HUES64 (cell line): Measurements from ENCODE around the gene TSTD2.
"Not testable (repeated sequence)": the region's sequence is repeated elsewhere in the genome, so short reads cannot be mapped to it uniquely, and the experiment has no call there.

Source experiments
- H3K27ac ChIP-seq: 2 replicates; pipeline ENCODE4 v1.7.0; 2013; ENCODE audit warnings: low read depth, low read length, inconsistent platforms
- H3K27me3 ChIP-seq: 2 replicates; pipeline ENCODE4 v1.6.1; 2013; ENCODE audit warnings: mild to moderate bottlenecking, low read length; ENCODE audit not compliant: insufficient read depth
- H3K36me3 ChIP-seq: 2 replicates; pipeline ENCODE4 v1.6.1; 2013; ENCODE audit warnings: mild to moderate bottlenecking, low read length; ENCODE audit not compliant: insufficient read depth
- H3K4me1 ChIP-seq: 2 replicates; pipeline ENCODE4 v1.6.1; 2013; ENCODE audit warnings: mild to moderate bottlenecking, low read length, moderate library complexity; ENCODE audit not compliant: insufficient read depth
- H3K4me3 ChIP-seq: 2 replicates; pipeline ENCODE4 v1.5.1; 2013; ENCODE audit warnings: mild to moderate bottlenecking, low read length, moderate library complexity
- H3K9ac ChIP-seq: 2 replicates; pipeline ENCODE4 v1.6.1; 2013; ENCODE audit warnings: mild to moderate bottlenecking, low read depth, low read length
- H3K9me3 ChIP-seq: 2 replicates; pipeline ENCODE4 v1.6.1; 2013; ENCODE audit warnings: low read depth, low read length; ENCODE audit not compliant: insufficient read depth
- WGBS: fragments of 150-250, 120-280 bp; methylation state at CpG from one replicate; pipeline ENCODE4 v1.1.7; 2013; ENCODE audit warnings: missing lambda C conversion rate; 5-methylcytosine and 5-hydroxymethylcytosine counted together

Gene TSTD2

DNA sequence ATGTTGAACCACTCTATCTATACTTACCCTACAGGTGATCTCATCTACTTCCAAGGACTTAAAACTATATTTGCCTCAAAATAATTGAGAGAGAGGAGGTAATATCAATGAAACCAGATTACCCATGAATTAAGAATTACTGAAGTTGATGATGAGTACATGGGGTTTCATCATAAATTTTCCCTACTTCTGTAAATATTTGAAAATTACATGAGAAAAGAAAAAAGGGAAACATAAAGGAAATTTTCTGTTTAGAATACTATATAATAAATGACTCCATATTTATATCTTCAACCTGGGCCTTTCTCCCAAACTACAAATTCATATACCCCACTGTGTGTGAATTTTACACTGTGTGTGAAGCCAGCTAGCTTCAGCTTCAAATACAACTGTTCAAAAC, 2.6 kb downstream of the TSTD2 start:
- Histone ChIP-seq H3K9ac (no peak overlapping the region), H3K27ac (no peak overlapping the region), H3K4me3 (no peak overlapping the region), H3K4me1 (peaks cover 18% of the 10 kb centered on the region), H3K36me3 (peaks cover 22% of the 10 kb centered on the region), H3K27me3 (no peaks in the 10 kb centered on the region), H3K9me3 (no peaks in the 10 kb centered on the region)

DNA sequence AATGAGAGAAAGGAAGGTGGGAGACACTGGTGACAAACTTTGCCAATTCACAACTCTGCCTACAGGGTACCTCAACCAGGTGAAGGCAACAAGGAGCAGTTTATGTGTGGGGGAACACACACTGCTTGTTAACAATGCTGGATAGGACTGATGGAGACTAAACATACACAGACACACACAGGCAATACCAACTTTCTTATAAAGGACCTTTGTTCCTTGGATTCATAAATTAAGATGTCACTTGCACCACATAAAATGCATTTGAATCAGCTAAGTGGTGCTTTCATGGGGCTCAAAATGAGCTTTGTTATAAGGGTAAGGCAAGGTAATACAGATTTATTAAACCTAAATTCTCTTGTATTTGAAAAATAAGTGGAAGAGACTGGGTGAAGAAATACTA, 4.0 kb downstream of the TSTD2 start:
- H3K27ac ChIP-seq, result 0 out of 2 replicates have a peak overlapping the region, but pooled peaks have one; percentile 30
- 0 out of 2 replicates have a peak, but pooled peaks cover under 1% of the 10 kb centered on the region for H3K9me3 ChIP-seq
- no peak overlapping the region for H3K9ac ChIP-seq
- no peaks in the 10 kb centered on the region for H3K27me3 ChIP-seq
- peaks cover 9% of the 10 kb centered on the region for H3K4me1 ChIP-seq
- H3K4me3 ChIP-seq, result no peak overlapping the region
- peaks cover 36% of the 10 kb centered on the region for H3K36me3 ChIP-seq

DNA sequence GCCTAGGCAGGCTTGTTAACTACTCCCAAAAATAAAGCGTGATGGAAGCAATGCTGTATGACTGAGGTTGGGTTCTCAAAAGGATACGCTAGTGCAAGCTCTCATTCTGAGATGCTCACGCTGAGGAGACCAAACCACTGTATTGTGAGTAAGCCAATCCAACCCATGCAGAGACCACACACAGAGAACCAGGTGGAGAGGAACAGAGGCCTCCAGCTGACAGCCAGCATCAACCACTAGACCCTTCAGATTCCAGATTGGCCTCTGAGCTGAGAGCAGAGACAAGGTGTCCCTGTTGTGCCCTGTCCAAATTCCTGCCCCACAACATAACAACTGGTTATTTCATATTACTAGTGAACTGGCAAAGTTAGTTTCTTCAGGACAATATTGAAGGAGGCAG, 4.5 kb downstream of the TSTD2 start:
- H3K9me3 ChIP-seq, result peaks cover 5% of the 10 kb centered on the region; the same call in 1 of the 2 replicates
- H3K4me1 ChIP-seq, result peaks cover 9% of the 10 kb centered on the region
- 0 out of 2 replicates have a peak overlapping the region, but pooled peaks have one; percentile 5 for H3K9ac ChIP-seq
- 78% methylated on average over 3 of the region's 3 CpGs for WGBS
- H3K4me3 ChIP-seq, result no peak overlapping the region
- H3K27me3 ChIP-seq, result no peaks in the 10 kb centered on the region
- H3K36me3 ChIP-seq, result peaks cover 41% of the 10 kb centered on the region
- 0 out of 2 replicates have a peak overlapping the region, but pooled peaks have one; percentile 30 for H3K27ac ChIP-seq

DNA sequence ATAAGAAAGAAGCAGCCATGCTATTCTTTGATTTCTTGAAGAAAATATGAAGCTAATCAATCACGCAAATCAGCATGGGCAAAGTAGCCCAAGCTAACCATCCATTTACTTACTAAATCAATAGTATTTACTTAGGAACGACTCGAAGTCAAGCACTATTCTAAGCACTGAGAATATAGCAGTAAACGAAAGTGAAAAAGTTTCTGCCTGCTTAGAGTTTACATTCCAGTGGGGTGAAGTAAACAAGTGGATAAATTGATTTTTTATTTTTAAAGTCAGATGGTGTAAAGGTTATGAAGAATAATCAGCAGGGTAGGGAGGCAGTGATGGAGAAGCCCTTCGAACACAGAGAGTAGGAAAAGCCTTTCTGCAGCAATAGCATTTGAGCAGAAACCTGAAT, 5.5 kb downstream of the TSTD2 start:
- Histone ChIP-seq H3K27ac (no peak overlapping the region), H3K4me1 (peaks cover 9% of the 10 kb centered on the region), H3K4me3 (no peak overlapping the region), H3K27me3 (no peaks in the 10 kb centered on the region), H3K36me3 (peaks cover 50% of the 10 kb centered on the region), H3K9ac (no peak overlapping the region), H3K9me3 (peaks cover 13% of the 10 kb centered on the region; the same call in 1 of the 2 replicates)
- WGBS, result 95% methylated on average over 5 of the region's 5 CpGs

DNA sequence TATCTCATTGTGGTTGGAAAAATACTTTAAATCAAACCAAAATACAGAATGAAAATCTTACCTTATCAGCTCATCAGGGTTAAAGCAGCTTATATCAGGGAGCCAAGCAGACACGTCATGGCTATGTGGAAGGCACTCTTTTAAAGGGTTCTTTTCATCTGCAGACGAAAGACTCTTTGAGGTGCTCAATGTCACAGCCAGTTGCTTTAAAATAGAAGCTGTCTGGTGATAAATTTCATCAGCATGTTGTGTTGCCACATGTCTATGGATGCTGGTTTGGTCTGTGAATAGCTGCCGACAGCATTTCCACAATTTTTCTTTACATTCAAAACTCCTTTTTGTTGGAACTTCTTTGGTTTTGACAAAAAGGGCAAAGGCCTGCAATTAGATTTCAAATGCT, 7.5 kb downstream of the TSTD2 start:
- H3K9me3 ChIP-seq, result peaks cover 27% of the 10 kb centered on the region
- peaks cover 9% of the 10 kb centered on the region for H3K4me1 ChIP-seq
- no peak overlapping the region for H3K27ac ChIP-seq
- no peak overlapping the region for H3K4me3 ChIP-seq
- no peak overlapping the region for H3K9ac ChIP-seq
- 95% methylated on average over 2 of the region's 3 CpGs for WGBS
- H3K27me3 ChIP-seq, result no peaks in the 10 kb centered on the region
- H3K36me3 ChIP-seq, result peaks cover 70% of the 10 kb centered on the region

DNA sequence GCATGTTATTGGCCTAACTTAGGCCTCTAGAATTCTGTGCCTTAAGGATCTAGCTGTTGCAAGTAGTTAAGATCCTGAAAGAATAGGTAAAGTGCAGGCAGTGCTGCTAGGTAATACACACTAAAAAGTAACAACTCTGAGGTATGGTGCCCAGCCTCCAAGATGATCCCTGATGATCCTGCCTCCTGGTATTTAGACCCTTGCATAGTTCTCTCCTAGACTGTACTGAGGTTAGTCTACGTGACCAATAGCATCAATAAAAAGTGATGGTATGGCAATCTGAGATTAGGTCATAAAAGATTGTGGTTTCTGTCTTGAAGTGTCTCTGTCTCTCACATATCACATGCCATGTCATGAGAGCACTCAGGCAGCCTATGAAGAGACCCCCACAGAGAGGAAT, 9.2 kb downstream of the TSTD2 start:
- Histone ChIP-seq H3K4me1 (peaks cover 5% of the 10 kb centered on the region), H3K27me3 (no peaks in the 10 kb centered on the region), H3K4me3 (no peak overlapping the region), H3K27ac (no peak overlapping the region), H3K36me3 (peaks cover 86% of the 10 kb centered on the region), H3K9ac (no peak overlapping the region), H3K9me3 (peaks cover 32% of the 10 kb centered on the region)
- 100% methylated on average over 1 of the region's 1 CpG for WGBS

DNA sequence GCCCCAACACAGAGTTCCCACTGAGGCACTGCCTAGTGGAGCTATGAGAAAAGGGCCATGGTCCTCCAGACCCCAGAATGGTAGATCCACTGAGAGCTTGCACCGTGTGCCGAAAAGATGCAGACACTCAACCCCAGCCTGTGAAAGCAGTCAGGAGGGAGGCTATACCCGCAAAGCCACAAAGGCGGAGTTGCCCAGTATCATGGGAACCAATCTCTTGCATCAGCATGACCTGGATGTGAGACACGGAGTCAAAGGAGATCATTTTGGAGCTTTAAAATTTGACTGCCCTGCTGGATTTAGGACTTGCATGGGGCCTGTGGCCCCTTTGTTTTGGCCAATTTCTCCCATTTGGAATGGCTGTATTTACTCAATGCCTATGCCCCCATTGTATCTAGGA, 10.7 kb downstream of the TSTD2 start:
- H3K4me1 ChIP-seq, H3K4me3 ChIP-seq, H3K9ac ChIP-seq, H3K27ac ChIP-seq, H3K27me3 ChIP-seq: not testable (repeated sequence)
- peaks cover 32% of the 10 kb centered on the region for H3K9me3 ChIP-seq
- 98% methylated on average over 5 of the region's 5 CpGs for WGBS
- H3K36me3 ChIP-seq, result peaks cover 94% of the 10 kb centered on the region

DNA sequence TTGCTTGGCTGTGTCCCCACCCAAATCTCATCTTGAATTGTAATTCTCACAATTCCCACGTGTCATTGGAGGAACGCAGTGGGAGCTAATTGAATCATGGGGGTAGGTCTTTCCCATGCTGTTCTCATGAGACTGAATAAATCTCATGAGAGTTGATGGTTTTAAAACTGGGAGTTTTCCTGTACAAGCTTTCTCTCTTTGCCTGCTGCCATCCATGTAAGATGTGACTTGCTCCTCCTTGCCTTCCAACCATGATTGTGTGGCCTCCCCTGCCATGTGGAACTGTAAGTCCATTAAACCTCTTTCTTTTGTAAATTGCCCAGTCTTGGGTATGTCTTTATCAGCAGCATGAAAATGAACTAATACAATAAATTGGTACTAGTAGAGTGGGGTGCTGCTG, 13.1 kb downstream of the TSTD2 start:
- H3K4me1 ChIP-seq, H3K27ac ChIP-seq, H3K9ac ChIP-seq, H3K4me3 ChIP-seq, H3K27me3 ChIP-seq: not testable (repeated sequence)
- WGBS, result 100% methylated on average over 2 of the region's 2 CpGs
- H3K9me3 ChIP-seq, result peaks cover 32% of the 10 kb centered on the region
- H3K36me3 ChIP-seq, result peaks cover 79% of the 10 kb centered on the region

DNA sequence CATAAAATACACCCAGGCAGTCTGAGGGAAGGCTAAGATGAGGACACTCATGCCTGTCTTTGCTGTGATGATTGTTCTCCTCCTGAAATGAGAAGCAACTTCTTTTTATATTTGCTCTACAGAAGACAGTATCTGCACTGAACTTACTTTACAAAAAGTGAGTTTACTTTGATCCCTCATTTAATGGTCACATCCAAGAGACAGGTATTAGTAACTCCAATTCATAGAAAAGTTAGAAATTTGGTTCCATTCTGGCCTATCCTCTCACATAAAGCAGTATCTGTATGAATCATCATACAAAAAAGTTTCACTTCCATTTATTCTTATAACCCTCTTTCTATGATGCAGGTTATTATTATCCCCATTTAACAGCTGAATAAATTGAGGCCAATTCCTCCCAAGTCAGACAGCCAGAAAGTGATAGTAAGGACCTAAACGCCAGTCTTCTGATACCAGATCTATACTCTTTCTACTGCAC, 15.2 kb downstream of the TSTD2 start:
- Histone ChIP-seq H3K27ac (no peak overlapping the region), H3K9me3 (peaks cover 21% of the 10 kb centered on the region), H3K4me1 (no peaks in the 10 kb centered on the region), H3K36me3 (peaks cover 73% of the 10 kb centered on the region), H3K4me3 (no peak overlapping the region), H3K27me3 (no peaks in the 10 kb centered on the region), H3K9ac (no peak overlapping the region)
- WGBS, result 86% methylated on average over 1 of the region's 1 CpG

DNA sequence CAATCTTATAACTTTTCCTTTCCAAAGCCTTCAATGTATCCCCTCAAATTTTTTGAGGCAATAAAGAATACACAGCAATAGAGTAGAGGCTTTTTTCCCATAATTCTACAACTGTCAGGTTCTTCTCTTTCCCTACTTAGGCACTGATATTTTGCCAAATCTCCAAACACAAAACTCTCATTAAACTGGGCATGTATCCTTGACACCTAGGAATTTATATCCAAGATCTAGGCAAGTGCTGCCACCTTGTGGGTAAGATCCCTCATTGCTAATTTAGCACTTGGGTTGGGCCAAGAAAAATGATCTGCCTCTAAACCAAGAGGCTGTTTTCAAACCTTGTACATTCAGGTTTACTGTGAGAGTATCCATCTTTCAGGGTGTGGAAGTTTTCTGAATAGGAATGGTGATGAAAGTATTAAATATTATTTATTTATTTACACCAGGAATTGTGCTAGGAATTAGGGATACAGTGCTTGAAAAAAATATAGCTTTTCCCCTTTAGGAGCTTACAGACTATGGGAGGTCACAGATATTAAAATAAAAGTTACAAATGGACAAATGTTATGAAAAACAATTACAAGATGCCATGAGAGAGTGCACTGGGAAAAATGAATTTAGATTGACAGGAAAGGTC, 17.6 kb downstream of the TSTD2 start:
- Histone ChIP-seq H3K27ac (no peak overlapping the region), H3K9ac (no peak overlapping the region), H3K36me3 (peaks cover 70% of the 10 kb centered on the region), H3K4me1 (no peaks in the 10 kb centered on the region), H3K27me3 (no peaks in the 10 kb centered on the region), H3K4me3 (no peak overlapping the region), H3K9me3 (0 out of 2 replicates have a peak, but pooled peaks cover 4% of the 10 kb centered on the region)

DNA sequence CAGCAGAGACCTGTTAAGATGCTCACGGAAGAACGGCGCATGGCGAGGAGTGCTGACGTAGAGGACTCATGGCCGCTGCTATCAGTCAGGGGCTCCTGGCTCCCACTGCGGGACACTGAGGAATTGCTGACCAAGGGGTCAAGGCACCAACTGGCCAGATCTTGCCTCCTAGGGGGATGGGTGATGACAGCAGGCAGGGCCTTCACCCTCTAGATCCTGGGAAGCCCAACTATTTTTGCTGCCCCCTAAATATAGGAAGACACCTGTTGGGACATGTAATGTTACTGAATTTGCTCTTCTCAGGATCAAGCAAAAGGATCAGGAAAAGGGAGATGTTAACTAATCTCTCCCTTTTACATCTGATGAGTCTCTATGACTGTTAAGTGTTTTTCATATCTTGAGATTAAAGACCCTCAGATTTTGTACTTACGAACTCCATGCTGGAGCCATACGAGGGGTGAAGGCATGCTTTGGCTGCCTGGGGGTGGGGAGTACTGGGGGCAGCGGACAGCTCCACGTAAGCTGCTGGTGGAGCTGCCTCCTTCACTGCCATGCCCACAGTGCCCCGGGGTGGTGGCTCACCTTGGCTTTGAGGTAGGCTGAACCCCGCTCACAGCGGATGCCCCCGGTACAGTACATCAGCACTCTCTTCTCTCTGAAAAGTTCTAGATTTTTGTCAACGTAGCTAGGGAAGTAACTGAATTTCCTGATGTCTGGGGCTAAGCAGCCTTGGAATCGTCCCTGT, 28.1 kb downstream of the TSTD2 start:
- 95% methylated on average over 17 of the region's 17 CpGs for WGBS
- no peak overlapping the region for H3K9ac ChIP-seq
- H3K4me1 ChIP-seq, result no peaks in the 10 kb centered on the region
- no peak overlapping the region for H3K27ac ChIP-seq
- H3K36me3 ChIP-seq, result peaks cover 86% of the 10 kb centered on the region
- no peak overlapping the region for H3K4me3 ChIP-seq
- no peaks in the 10 kb centered on the region for H3K9me3 ChIP-seq
- no peaks in the 10 kb centered on the region for H3K27me3 ChIP-seq
